Thyroid gland (tissue), 4 donors: ENCODE results near the gene BLTP2.

Experiments used
- POLR2A ChIP-seq, 2 donors: fragments of 450-650 bp; IDR thresholded peaks; one replicate each; pipeline ENCODE4 v1.6.1; 2017; ENCODE audit warnings: antibody characterized with exemption in 2 of 2, mild to moderate bottlenecking in 2 of 2, moderate library complexity in 1 of 2
- TF ChIP-seq, protein P1 (sequence below), 6 experiments: fragments of 200-600 bp in 3 of 6; fragments of 450-650 bp in 3 of 6; sonication (generic) in 3 of 6; IDR thresholded peaks; one replicate each; pipeline ENCODE4 v1.5.1; 2016 to 2019; ENCODE audit warnings: antibody characterized with exemption in 6 of 6, mild to moderate bottlenecking in 2 of 6, inconsistent platforms in 1 of 6, moderate library complexity in 1 of 6

DNA sequence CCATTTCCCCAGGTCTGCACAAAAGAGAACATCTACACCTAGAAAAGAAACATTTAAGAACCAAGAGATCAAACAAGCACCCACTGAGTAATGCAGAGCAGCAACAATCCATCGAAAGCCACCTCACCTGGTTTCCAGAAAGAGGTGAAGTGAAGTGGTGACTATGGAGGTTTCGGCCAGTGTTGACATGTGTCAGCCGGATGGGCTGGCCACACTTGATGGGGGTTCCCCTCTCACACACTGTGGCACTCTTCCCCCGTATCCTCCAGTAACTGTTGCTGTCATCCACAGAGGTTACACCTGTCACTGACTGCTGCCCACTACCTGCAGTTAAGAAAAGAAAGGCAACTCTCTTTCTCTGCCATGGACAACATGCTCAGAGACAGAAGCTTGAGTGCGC lies 10.2 kb upstream of the BLTP2 start:
- no peak for TF ChIP-seq POLR2A (IDR thresholded peaks at IDR 0.05)
- TF ChIP-seq, protein P1, sequence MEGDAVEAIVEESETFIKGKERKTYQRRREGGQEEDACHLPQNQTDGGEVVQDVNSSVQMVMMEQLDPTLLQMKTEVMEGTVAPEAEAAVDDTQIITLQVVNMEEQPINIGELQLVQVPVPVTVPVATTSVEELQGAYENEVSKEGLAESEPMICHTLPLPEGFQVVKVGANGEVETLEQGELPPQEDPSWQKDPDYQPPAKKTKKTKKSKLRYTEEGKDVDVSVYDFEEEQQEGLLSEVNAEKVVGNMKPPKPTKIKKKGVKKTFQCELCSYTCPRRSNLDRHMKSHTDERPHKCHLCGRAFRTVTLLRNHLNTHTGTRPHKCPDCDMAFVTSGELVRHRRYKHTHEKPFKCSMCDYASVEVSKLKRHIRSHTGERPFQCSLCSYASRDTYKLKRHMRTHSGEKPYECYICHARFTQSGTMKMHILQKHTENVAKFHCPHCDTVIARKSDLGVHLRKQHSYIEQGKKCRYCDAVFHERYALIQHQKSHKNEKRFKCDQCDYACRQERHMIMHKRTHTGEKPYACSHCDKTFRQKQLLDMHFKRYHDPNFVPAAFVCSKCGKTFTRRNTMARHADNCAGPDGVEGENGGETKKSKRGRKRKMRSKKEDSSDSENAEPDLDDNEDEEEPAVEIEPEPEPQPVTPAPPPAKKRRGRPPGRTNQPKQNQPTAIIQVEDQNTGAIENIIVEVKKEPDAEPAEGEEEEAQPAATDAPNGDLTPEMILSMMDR (IDR thresholded peaks at IDR 0.05) = no peak
